ENCODE data around the gene KCNQ5. TPM values are rescaled to one million over a fixed set of nuclear protein-coding genes. Genes with fewer than 3 reads are reported as not detected.

The KCNQ5 gene
- total RNA-seq, 1 donor from 2014 or later, result 0.08 TPM

- peaks cover 2% of the 10 kb centered on the region for H3K27me3 Mint-ChIP-seq (ENCODE audit: unreplicated experiment)
- H3K36me3 Mint-ChIP-seq (ENCODE audit: low read depth, unreplicated experiment), result no peaks in the 10 kb centered on the region
- no peak overlapping the region for H3K4me3 Mint-ChIP-seq (ENCODE audit: unreplicated experiment)
Measured at GRCh38 chr6:73209117-73209516, 587.3 kb downstream of the KCNQ5 start.

GRCh38 chr6:73216859-73217258 lies 595.0 kb downstream of the KCNQ5 start:
- TF ChIP-seq, protein P1, sequence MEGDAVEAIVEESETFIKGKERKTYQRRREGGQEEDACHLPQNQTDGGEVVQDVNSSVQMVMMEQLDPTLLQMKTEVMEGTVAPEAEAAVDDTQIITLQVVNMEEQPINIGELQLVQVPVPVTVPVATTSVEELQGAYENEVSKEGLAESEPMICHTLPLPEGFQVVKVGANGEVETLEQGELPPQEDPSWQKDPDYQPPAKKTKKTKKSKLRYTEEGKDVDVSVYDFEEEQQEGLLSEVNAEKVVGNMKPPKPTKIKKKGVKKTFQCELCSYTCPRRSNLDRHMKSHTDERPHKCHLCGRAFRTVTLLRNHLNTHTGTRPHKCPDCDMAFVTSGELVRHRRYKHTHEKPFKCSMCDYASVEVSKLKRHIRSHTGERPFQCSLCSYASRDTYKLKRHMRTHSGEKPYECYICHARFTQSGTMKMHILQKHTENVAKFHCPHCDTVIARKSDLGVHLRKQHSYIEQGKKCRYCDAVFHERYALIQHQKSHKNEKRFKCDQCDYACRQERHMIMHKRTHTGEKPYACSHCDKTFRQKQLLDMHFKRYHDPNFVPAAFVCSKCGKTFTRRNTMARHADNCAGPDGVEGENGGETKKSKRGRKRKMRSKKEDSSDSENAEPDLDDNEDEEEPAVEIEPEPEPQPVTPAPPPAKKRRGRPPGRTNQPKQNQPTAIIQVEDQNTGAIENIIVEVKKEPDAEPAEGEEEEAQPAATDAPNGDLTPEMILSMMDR (IDR thresholded peaks at IDR 0.05; ENCODE audit: unreplicated experiment), result no peak
- no peaks in the 10 kb centered on the region for H3K27me3 Mint-ChIP-seq (ENCODE audit: unreplicated experiment)

More at GRCh38 chr6:73209117-73209516, 587.3 kb downstream of the KCNQ5 start:
- no peaks in the 10 kb centered on the region for H3K4me1 Mint-ChIP-seq (ENCODE audit: unreplicated experiment)
- H3K27ac Mint-ChIP-seq (ENCODE audit: unreplicated experiment), result no peak overlapping the region
- no peaks in the 10 kb centered on the region for H3K9me3 Mint-ChIP-seq (ENCODE audit: unreplicated experiment)
- no peak for DNase-seq (ENCODE audit: low spot score)
- TF ChIP-seq, protein P1 (IDR thresholded peaks at IDR 0.05; ENCODE audit: unreplicated experiment), result no peak

DNA sequence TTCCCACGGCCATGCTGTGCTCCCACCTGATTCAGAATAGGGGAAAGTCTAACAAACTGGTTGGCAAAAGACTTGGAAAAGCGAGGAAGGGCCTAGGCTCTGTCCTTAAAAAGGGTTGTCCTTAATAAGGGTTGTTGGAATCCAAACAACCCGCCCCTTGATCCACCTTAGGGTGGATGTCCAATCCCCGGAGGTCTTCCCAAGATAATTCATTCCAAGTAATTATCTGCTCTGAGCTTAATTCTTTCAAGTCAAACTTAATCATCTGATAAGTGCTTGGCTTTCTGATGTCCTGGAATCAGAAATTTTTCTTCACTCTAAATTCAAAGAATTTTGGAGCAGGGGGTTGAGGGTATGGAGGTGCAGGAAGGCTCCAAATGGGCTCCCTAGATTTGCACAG lies 603.5 kb downstream of the KCNQ5 start, which contains the start of gene KHDC1L:
Gene KHDC1L, minus strand, starts transcription at position 101 of the 400 bp plus-strand sequence. Its CDS starts 88 bp downstream, at position 13.
- H3K4me3 Mint-ChIP-seq (ENCODE audit: unreplicated experiment), result no peak within 1 kb of the TSS
- no peaks in the 10 kb centered on the region for H3K9me3 Mint-ChIP-seq (ENCODE audit: unreplicated experiment)
- H3K27me3 Mint-ChIP-seq (ENCODE audit: unreplicated experiment), result no peaks in the 10 kb centered on the region
- H3K36me3 Mint-ChIP-seq (ENCODE audit: low read depth, unreplicated experiment), result no peaks in the 10 kb centered on the region
- no peak within 1 kb of the TSS for H3K27ac Mint-ChIP-seq (ENCODE audit: unreplicated experiment)
- no peak for DNase-seq (ENCODE audit: low spot score)
- no peaks in the 10 kb centered on the region for H3K4me1 Mint-ChIP-seq (ENCODE audit: unreplicated experiment)
- TF ChIP-seq, protein P1 (IDR thresholded peaks at IDR 0.05; ENCODE audit: unreplicated experiment), result no peak

More at GRCh38 chr6:73216859-73217258, 595.0 kb downstream of the KCNQ5 start:
- Mint-ChIP-seq H3K36me3 (ENCODE audit: low read depth, unreplicated experiment) (no peaks in the 10 kb centered on the region), H3K27ac (ENCODE audit: unreplicated experiment) (no peak overlapping the region), H3K4me1 (ENCODE audit: unreplicated experiment) (no peaks in the 10 kb centered on the region), H3K4me3 (ENCODE audit: unreplicated experiment) (no peak overlapping the region), H3K9me3 (ENCODE audit: unreplicated experiment) (no peaks in the 10 kb centered on the region)
- DNase-seq (ENCODE audit: low spot score), result no peak

- Mint-ChIP-seq H3K4me3 (ENCODE audit: unreplicated experiment) (no peak overlapping the region), H3K36me3 (ENCODE audit: low read depth, unreplicated experiment) (no peaks in the 10 kb centered on the region), H3K27ac (ENCODE audit: unreplicated experiment) (no peak overlapping the region), H3K4me1 (ENCODE audit: unreplicated experiment) (no peaks in the 10 kb centered on the region), H3K27me3 (ENCODE audit: unreplicated experiment) (no peaks in the 10 kb centered on the region), H3K9me3 (ENCODE audit: unreplicated experiment) (no peaks in the 10 kb centered on the region)
- TF ChIP-seq, protein P1 (IDR thresholded peaks at IDR 0.05; ENCODE audit: unreplicated experiment), result no peak
- no peak for DNase-seq (ENCODE audit: low spot score)
Measured at GRCh38 chr6:73227606-73228255, 605.9 kb downstream of the KCNQ5 start.

GRCh38 chr6:73231986-73232391 lies 610.1 kb downstream of the KCNQ5 start:
- H3K27ac Mint-ChIP-seq (ENCODE audit: unreplicated experiment), result no peak overlapping the region
- H3K4me3 Mint-ChIP-seq (ENCODE audit: unreplicated experiment), result no peak overlapping the region
- peaks cover 1% of the 10 kb centered on the region for H3K27me3 Mint-ChIP-seq (ENCODE audit: unreplicated experiment)
- TF ChIP-seq, protein P1 (IDR thresholded peaks at IDR 0.05; ENCODE audit: unreplicated experiment), result no peak
- H3K9me3 Mint-ChIP-seq (ENCODE audit: unreplicated experiment), result no peaks in the 10 kb centered on the region
- no peaks in the 10 kb centered on the region for H3K36me3 Mint-ChIP-seq (ENCODE audit: low read depth, unreplicated experiment)
- H3K4me1 Mint-ChIP-seq (ENCODE audit: unreplicated experiment), result no peaks in the 10 kb centered on the region
- no peak for DNase-seq (ENCODE audit: low spot score)

All from endothelial cell (in vitro differentiated cells).